Activated CD4-positive, CD25-positive, alpha-beta regulatory T cell treated with anti-CD3 and anti-CD28 coated beads, Interleukin-2, amount 50 U/mL, for 24 hours (primary cell): Measurements from ENCODE around the gene TXNRD2.
"Not testable (repeated sequence)": the region's sequence is repeated elsewhere in the genome, so short reads cannot be mapped to it uniquely, and the experiment has no call there.

Experiments used
- ATAC-seq, 2 donors: fragments of 150-1000 bp; cut with Tn5 transposase; one replicate each; pipeline ENCODE4 v1.10.0; 2021; ENCODE audit warnings: mild to moderate bottlenecking in 1 of 2, moderate library complexity in 1 of 2

Gene TXNRD2

DNA sequence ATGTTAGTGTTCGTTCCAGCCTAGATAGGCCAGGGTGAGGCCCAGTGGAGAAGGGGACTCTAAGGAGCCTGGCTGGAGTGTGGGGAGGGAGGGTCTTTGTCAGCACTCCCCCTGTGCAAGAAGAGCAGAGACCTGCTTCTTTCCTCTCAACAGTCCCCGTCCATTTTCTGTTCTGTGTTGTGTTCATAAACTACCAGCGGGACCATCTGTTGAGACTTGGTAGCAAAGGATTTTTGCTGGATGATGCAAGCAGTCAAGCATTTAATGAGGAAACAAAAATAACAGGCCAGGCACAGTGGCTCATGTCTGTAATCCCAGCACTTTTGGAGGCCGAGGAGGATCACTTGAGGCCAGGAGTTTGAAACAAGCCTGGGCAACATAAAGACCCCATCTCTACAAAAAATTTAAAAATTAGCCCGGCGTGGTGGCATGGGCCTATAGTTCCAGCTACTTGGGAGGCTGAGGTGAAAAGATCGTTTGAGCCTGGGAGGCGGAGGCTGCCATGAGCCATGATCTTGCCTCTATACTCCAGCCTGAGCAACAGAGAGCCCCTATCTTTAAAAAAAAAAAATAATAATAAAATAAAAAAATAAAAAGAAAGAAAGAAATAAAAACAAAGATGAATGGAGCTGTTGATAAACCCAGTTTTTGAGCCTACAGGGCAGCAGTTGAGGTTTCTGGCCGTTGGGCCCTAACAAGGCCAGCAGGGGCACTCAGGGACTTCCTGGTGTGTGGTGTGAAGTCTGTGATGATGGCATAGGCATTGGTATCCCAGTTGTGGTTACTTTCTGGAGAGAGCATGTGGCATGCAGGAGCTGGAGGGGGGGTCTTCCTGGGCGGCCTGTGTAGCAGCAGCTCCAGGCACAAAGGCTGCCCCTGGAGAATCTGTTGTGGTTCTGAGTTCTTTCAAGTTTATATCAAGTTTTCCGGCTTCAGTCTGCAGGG, 1.7 kb upstream of the TXNRD2 start:
- no peak for ATAC-seq

DNA sequence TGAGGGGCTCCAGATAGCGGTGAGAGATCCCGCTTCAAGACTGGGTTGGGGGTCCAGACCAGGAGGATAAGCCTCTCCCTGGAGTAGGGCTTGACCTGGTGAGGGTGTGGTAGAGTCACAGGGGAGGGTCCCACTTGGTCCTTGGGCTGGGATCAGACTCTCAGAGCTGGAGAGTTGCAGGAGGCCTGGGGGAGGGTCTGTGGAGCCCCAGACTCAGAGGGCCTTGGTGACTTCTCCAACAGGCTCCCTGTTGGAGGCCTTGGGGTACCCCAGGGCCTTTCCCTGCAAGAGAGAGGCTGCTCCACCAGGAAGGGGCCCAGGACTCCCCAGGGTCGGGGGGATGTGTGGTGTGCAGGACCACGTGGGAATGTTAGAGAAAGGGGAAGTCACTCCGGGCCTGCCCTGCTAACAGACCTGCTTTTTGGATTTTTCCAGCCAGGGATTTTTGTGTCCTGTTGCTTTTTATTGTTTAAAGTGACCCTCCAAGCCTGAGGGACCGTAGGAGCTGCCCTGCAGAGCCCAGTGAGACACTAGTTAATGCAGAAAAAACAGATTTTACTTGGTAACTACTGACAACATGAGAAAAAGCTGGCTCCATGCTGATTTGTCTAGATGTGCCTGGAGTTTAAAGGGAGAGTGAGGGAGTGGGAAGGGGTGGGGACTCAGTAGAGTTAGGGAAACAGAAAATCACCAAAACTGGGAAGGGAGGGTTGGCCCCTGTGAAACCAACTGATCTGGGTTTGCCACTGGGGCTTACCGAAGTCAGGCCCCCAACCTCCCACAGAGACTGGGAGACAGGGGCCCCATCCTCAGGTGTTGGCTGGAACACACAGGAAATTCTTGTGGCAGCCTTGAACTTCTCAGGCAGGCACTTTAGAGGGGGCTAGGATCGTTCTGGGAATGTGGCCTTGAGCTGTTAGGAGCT, 801 bp upstream of the TXNRD2 start:
- peak; percentile 25 to 37 for ATAC-seq

DNA sequence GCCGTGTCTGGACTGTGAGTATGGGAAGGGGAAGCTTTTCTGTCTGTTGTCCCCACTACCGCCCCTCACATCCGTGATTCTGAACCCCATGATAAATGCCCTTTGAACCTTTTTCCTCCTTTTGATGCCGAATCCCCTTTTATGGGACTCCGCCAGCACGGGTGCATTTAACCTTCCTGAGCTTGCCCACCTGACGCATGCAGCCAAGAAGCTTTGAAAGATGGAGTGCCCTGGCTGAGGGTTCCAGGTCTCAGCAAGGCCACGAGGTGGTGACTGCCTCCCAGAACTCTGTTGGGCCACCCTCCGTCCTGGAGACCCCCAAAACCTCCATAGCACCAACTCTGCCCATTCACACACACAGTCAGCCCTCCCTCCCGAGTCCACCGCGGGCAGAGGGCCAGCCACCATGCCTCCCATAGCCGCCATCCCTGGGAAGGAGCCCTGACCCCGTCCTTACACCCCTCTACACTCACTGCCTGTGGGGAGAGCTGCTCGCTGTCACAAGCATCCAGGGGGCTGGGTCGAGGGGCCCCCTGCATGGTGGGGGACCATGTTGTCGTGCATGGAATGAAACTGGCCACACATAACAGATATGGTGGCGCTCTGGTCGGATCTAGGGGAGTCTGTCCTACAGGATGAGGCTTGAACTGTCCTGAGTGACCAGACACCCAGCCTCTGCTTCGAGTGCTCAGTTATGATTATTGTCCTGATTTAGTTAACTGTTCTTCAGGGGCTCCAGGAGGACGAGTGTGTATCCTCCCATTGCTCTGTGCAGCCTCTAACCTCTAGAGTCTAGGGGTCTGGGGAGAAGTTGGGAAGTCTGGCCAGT, 868 bp downstream of the TXNRD2 start:
- no peak for ATAC-seq

DNA sequence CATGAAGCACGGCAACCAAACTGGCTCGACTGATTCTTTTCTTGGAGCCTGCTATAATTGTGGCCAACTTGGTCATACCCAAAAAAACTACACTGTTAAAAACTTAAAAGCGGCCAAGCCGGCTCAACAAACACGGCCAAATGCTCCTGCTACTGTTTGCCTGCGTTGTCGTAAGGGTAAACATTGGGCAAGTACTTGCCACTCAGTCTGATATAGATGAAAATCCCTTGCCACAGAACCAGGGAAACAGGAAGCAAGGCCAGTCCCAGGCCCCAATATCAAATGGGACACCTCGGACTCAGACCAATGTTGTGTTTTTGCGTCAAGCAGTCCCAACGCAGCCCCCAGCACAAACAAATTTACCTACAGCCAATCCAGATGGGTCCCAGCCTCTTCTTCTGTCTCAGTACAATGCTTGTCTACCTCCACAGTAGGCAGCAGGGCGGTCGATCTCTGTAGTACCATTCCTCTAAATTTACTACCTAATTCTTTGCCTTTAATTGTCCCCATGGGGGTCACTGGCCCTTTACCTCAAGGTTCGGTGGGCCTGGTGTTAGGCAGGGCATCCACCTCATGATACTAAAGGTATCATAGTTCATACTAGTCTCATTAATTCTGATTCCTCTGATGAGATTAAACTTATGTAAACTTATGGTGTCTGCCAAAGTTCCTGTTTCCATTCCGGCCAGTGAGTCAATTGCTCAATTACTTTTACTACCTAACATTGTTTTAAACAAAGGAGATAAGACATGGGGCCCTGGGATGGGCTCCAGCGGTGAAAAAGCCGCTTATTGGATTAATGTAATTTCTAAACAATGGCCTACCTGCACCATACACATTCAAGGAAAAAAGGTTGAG, 3.8 kb downstream of the TXNRD2 start:
- ATAC-seq: no peak

DNA sequence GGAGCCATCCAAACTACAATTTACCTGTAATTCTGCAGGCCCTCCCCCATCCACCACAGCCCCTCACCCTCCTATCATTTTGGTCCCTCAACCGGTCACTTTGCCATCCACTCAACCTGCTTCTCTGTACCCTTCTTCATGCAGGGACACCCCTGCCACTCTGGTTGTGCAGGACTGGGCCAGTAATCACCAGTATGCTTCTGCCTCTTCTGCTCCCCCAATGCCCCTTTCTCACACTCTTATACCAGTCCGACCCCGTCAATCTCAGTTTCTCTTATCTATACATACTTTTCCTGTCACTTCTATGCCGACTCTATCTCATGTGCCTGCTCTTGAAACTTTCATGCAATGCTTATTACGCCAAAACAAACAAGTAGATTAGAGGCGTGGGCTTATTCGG, 5.1 kb downstream of the TXNRD2 start:
- no peak for ATAC-seq

DNA sequence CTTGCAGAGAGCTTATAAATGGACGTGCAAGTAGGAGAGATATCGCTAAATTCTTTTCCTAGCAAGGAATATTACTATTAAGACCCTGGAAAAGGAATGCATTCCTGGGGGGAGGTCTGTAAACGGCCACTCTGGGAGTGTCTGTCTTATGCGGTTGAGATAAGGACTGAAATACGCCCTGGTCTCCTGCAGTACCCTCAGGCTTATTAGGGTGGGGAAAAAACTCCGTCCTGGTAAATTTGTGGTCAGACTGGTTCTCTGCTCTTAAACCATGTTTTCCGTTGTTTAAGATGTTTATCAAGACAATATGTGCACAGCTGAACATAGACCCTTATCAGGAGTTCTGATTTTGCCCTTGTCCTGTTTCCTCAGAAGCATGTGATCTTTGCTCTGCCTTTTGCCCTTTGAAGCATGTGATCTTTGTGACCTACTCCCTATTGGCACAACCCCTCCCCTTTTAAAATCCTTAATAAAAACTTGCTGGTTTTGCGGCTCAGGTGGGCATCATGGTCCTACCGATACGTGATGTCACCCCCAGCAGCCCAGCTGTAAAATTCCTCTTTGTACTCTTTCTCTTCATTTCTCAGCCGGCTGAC, 6.4 kb downstream of the TXNRD2 start:
- ATAC-seq: not testable (repeated sequence)

DNA sequence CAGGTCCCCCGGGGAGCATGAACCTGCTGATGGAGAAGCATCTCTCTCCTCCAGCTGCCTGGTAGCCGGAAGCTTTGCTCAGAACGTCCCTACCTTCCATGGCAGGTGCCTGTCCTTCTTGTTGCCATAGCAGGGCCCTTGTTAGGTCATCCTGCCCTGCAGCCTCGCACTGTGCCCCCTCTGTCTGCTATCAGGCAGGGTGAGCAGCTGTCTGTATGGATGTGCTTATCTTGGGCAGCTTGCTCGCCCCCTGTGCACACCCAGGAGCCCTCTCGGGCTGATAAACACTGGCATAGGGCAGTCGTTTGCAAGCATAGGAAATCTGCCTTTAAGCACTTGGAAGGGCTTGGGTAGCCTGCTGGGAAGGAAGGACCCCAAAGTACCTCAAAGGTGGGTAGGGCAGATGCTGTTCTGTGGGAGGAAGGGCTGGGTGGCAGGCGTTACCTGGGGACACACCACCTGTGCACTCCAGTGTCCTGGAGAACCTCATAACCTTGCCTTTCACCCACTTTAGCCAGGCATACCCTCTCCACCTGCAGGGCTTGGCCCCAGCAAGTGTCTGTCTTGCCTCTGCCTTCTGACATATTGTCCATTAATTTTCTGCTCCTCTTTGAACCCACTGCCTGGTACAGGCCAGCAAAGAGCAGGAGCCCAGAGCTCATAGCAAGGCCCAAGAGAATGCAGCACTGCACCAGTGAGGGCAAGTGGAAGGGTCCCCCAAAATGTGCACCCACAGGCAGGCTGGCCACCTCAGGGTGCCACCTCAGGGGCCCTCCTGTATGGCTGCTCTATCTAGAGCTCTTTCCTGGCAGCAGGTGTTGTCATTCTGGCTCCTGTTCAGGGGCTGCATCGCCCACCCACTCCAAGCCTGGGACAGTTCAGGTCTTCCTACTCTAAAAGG, 8.0 kb downstream of the TXNRD2 start:
- no peak for ATAC-seq

DNA sequence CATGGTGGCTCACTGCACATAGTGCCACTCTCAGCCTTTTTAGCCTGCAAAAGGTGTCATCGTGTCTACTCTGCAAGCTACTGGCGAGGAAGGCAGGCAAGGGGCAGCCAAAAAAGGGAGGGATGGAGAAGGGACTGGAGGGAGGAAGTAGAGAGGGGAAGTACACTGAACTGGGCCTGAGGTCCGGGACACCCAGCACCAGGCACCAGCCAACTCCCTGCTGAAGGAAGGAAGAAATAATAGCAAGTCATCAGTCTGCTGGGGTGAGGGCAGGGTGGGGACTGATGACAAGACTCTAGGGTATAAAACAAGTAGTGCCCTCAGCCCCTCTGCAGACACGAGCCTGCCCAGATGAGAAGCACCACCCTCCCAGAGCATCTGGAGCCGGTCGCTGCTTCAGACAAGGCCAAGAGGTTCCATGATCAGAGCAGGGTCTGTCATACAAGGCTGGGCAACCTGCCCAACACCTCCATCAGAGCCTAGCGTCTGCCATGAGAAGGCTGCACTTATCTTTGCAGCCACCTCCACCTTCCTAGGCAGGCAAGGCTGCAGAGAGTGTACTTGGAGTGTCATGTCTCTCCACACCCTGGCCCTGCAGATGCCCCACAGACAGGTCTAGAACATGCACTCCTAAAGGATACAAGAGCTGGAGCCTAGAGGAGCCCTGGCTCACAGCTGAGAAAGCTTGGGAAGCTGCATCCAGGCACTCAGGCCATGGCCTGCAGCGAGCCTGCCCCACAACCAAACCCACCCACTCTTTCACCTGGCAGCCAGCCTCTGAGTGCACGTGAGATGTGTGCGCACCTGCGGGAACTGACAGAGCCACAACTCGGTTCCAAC, 9.0 kb downstream of the TXNRD2 start:
- no peak for ATAC-seq

DNA sequence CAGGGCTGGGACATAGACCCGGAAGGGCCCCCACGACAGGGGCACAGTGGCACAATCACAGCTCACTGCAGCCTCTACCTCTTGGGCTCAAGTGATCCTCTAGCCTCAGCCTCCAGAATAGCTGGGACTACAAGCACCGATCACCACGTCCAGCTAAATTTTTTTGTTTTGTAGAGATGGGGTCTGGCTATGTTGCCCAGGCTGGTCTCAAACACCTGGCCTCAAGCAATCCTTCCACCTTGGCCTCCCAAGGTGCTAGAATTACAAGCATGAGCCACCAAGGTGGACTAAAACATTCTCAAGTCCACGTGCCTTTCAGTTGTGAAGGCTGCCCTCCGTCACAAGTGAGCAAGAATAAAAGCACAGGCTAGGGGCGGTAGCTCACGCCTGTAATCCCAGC, 10.1 kb downstream of the TXNRD2 start:
- no peak for ATAC-seq

DNA sequence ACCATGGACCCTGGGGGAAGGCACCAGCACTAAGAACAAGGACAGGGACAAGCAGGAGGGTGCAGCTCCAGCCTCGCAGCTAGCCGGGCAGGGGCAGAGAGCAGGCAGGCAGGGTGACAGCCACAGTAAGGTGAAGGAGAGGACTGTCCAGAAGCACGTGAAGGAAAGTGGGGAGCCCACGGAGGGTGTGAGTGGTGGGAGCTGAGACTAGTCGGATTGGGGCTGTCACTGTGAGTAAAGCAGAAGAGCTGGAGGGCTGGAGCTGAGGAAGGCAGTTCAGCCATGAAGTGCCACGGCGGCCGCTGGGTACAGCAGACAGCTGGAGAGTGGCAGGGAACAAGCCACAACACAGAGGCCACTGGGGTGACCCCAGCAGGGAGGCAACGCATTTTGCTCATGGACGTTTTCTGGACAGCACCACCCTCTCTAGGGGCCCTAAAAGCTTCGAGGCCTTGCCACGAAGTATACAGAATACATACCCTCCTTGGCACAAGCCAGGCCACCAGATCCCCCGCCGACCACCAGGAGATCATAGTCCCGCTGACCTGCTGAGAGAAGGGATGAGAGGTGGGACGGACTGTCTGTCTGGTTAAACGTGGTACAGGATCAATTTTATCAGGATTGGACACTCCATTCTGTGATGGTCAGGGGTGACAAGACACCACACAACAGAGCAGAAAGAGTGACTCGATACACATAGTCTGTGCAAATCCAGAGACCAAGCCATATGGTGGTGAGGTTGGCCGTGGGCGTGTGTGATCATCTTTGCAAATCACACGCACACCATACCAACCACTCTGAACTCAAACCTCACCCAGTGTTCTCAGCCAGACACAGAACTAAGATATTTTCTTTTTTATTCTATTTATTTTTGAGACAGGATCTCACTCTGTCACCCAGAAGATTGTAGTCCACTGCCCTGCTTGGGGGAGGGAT, 10.8 kb downstream of the TXNRD2 start:
- ATAC-seq: no peak

DNA sequence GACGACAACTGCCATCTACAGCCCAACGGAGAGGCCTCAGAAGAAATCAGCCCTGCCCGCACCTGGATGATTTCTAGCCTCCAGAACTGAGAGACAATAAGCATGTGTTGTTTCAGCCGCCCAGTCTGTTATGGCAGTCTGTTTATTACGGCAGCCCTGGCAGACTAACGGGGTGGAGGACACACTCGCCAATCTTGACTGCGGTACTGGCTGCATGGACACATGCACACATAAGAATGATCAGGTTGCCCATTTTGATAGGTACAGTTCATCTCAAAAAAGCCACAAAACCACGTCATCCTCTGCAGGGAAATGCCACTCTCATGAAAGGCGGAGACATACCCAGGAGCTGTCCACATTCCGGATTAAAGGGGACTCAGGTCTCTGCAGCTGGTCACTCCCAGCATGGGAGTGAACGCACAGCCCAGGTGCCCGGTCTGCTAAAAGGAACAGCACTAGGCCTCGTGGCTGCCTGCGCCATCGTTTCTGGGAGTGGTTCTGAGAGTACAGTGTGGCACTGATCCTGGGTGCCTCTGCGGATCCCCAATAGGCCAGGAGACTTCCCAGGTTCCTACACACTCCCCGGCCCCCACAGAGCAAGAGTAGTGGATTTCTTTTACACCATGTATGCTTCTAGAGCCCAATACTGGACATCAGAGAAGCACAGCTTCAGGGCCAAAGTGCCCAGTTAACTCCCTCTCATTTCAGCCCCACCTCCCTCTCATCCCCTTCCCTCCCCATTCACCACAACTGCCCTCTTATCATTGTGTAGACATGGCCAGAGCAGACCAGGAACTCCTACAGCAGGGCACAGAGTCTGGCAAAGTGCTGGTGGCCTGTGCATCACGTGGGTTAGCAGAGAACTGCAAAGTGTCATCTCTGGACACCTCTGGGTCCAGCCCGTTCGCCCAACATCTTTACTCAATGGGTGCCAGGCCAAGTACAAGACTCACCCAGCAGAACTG, 11.8 kb downstream of the TXNRD2 start:
- no peak for ATAC-seq

DNA sequence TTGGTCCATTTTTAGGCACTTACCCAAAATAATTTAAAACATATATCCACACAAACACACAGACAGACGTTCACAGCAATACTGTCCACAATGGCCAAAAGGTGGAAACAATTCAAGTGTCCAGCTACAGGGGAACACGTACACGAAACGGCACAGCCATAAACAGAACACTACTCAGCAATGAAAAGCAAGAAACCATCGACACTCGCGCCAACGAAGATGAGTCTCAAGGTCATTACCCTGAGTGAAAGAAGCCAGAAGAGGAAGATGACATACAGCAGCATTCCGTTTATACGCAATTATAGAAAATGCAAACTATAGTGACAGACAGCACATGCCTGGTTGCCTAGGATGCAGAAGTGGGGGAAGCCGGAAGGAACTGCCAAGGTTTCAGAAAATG, 13.4 kb downstream of the TXNRD2 start:
- no peak for ATAC-seq

DNA sequence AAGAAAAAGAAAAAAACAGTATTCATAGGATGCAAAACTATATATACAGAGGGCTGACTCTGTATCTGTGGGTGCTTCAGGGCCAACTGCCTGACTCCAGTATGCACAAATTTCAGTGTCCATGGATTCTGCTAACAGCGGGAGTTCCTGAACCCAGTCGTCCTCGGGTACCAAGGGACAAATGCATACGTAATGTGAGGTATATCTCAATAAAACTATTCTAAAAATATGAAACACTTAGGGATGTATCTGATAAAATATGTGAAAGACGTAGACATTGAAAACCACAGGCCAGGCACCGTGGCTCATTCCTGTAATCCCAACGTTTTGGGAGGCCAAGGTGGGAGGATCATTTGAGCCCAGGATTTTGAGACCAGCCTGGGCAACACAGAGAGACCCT, 13.9 kb downstream of the TXNRD2 start:
- ATAC-seq: no peak

DNA sequence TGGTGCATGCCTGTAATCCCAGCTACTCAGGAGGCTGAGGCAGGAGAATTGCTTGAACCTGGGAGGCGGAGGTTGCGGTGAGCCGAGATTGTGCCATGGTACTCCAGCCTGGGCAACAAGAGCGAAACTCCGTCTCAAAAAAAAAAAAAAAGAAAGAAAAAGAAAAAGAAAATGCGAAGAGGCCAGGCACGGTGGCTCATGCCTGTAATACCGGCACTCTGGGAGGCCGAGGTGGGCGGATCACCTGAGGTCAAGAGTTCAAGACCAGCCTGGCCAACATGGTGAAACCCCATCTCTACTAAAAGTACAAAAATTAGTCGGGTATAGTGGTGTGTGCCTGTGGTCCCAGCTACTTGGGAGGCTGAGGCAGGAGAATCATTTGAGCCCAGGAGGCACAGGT, 15.6 kb downstream of the TXNRD2 start:
- ATAC-seq: not testable (repeated sequence)

DNA sequence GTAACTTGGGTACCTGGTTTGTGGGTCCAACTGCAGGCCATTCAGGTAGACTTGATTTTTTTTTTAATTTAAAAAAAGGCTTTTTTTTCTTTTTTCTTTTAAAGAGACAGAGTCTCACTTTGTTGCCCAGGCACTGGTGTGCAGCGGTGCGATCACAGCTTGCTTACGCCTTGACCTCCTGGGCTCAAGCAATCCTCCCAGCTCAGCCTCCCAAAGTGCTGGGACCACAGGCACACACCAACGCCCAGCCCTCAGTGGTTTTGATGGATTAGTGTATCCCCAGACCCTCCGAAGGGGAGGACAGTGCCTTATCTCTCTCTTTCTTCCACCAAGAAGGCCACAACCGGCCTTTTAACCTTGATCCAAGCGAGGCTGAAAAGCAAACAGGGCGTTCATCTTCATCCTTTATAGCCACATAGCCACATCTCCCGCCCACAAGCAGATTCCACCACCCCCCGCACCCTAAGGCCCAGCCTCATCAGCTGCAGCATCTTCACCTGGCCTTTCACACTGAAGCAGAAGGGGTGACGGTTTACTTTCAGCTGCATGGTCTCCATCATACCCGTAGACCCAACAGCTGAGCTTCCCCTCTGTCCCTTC, 17.6 kb downstream of the TXNRD2 start:
- ATAC-seq: no peak

DNA sequence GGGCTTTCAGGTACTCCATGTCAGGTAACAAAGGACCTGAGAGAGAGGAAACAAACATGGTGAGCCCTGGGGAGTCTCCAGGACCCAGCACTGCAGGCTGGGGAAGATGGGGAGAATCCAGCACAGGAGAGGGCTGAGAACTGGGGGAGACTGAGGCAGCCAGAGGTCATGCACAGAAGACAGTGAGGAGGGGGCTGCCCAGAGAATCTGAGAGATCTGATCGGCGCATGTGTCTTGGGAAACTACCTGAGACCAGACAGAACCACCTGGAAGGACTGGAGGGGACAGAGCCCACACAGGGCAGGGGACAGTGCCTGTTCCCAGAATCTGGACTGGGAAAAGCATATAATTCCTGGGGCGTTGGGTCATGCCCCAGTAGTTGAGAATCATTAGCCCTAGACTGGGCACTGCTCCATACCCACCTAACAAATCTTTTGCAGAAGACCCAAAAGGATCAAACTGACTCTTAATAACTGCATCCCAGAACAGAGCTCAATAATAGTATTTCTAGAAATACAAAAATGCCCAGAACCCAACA, 20.0 kb downstream of the TXNRD2 start:
- ATAC-seq: no peak
